Cardiac muscle cell (in vitro differentiated cells and primary cell): Measurements from ENCODE around the gene NT5C1B. TPM values are rescaled to one million over a fixed set of nuclear protein-coding genes. Genes with fewer than 3 reads are reported as not detected.

Experiments used
- DNase-seq, 2 donors: peaks; one replicate each; pipeline versions ENCODE4 v3.0.0 to v3.0.0-alpha.2; 2010 to 2017; ENCODE audit warnings: low read depth in 1 of 2, low spot score in 1 of 2
- H3K27ac ChIP-seq: fragments of 200-600 bp; sonication (generic); 2 replicates; pipeline ENCODE4 v1.5.1; 2016
- H3K27me3 ChIP-seq: fragments of 200-600 bp; sonication (generic); 2 replicates; pipeline ENCODE4 v1.6.0; 2016; ENCODE audit warnings: control low read depth
- H3K36me3 ChIP-seq: fragments of 200-600 bp; sonication (generic); 2 replicates; pipeline ENCODE4 v1.5.1; 2016; ENCODE audit warnings: control low read depth
- H3K4me1 ChIP-seq: fragments of 200-600 bp; sonication (generic); 2 replicates; pipeline ENCODE4 v1.8.1; 2017; ENCODE audit warnings: low read depth, mild to moderate bottlenecking, mixed run types
- H3K4me3 ChIP-seq: fragments of 200-600 bp; sonication (generic); 2 replicates; pipeline ENCODE4 v1.5.1; 2016; ENCODE audit warnings: mild to moderate bottlenecking
- H3K9me3 ChIP-seq: fragments of 200-600 bp; sonication (generic); 2 replicates; pipeline ENCODE4 v1.5.1; 2017; ENCODE audit warnings: low read depth, mild to moderate bottlenecking, control low read depth
- CTCF ChIP-seq: IDR thresholded peaks from 2 replicates; pipeline ENCODE4 v1.5.1; 2012; ENCODE audit warnings: low read depth, mild to moderate bottlenecking, low read length
- polyA plus RNA-seq: library from polyadenylated mRNA; unstranded; fragments of >200 nt; fragmentation: Nextera tagmentation; extraction: Ambion mirVana; gene quantifications from 2 replicates; pipeline ENCODE4 v1.2.1, GENCODE V29; 2016
- total RNA-seq: library from RNA; depleted of rRNA; stranded (reverse); fragments of >200 nt; gene quantifications from 2 replicates; pipeline ENCODE4 v1.2.3, GENCODE V29; 2016

NT5C1B gene
- total and polyA plus RNA-seq, 2 experiments from 2014 or later, result 1.9 TPM; not detected in 1

- Histone ChIP-seq H3K4me1 (peaks cover 6% of the 10 kb centered on the region), H3K4me3 (no peak overlapping the region), H3K27me3 (no peaks in the 10 kb centered on the region), H3K27ac (no peak overlapping the region), H3K36me3 (no peaks in the 10 kb centered on the region), H3K9me3 (no peaks in the 10 kb centered on the region)
- no peak for TF ChIP-seq CTCF
- no peak for DNase-seq
Observed at GRCh38 chr2:18527822-18528221, 61.5 kb downstream of the NT5C1B start.

GRCh38 chr2:18527326-18527725 lies 62.0 kb downstream of the NT5C1B start:
- Histone ChIP-seq H3K27ac (no peak overlapping the region), H3K27me3 (no peaks in the 10 kb centered on the region), H3K36me3 (no peaks in the 10 kb centered on the region), H3K9me3 (no peaks in the 10 kb centered on the region), H3K4me1 (peaks cover 6% of the 10 kb centered on the region), H3K4me3 (no peak overlapping the region)
- DNase-seq, result no peak
- no peak for TF ChIP-seq CTCF

- Histone ChIP-seq H3K27me3 (no peaks in the 10 kb centered on the region), H3K27ac (no peak overlapping the region), H3K4me3 (no peak overlapping the region), H3K4me1 (peaks cover 7% of the 10 kb centered on the region), H3K36me3 (no peaks in the 10 kb centered on the region), H3K9me3 (no peaks in the 10 kb centered on the region)
- no peak for TF ChIP-seq CTCF
- no peak for DNase-seq
Observed at GRCh38 chr2:18526429-18526828, 62.9 kb downstream of the NT5C1B start.

- H3K27ac ChIP-seq, result peak overlapping the region; percentile 67
Observed at GRCh38 chr2:18525852-18526251, 63.5 kb downstream of the NT5C1B start.

GRCh38 chr2:18525236-18525635 lies 64.1 kb downstream of the NT5C1B start:
- DNase-seq, result peak in 1 of 2 donors; percentile 76
- H3K9me3 ChIP-seq, result no peaks in the 10 kb centered on the region
- no peak for TF ChIP-seq CTCF
- H3K4me1 ChIP-seq, result peaks cover 15% of the 10 kb centered on the region
- no peaks in the 10 kb centered on the region for H3K27me3 ChIP-seq
- no peaks in the 10 kb centered on the region for H3K36me3 ChIP-seq
- H3K27ac ChIP-seq, result peak overlapping the region; percentile 67
- H3K4me3 ChIP-seq, result no peak overlapping the region

More at GRCh38 chr2:18525852-18526251, 63.5 kb downstream of the NT5C1B start:
- Histone ChIP-seq H3K9me3 (no peaks in the 10 kb centered on the region), H3K4me3 (no peak overlapping the region), H3K27me3 (no peaks in the 10 kb centered on the region), H3K36me3 (no peaks in the 10 kb centered on the region), H3K4me1 (peaks cover 13% of the 10 kb centered on the region)
- no peak for TF ChIP-seq CTCF
- no peak for DNase-seq
